Measurements from ENCODE around the gene MTREX. TPM values are rescaled to one million over a fixed set of nuclear protein-coding genes. Genes with fewer than 3 reads are reported as not detected.

Gene MTREX
- total RNA-seq, 1 experiment from 2014 or later = 123 TPM

DNA sequence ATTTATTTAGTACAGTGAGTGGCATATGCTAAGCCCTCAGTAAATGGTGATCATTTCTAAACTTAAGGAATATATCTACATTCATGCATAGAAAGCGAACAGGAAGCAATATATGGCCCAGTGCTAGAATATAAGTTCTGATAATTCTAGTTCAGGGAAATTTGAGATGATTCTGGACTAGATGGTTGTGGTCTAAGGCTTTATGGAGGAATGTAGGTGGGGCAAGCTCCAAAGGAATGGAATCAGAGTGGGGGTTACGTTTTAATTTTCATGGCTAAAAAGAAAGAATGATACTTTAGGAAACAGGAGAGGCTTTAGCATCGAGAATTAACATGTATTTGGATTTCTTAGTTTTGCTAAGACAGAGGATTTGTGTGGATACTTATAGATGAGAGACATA, 56.1 kb downstream of the MTREX start:
- no peak overlapping the region for H3K4me2 ChIP-seq (ENCODE audit: insufficient read depth, insufficient read length, low read length)
- H2AFZ ChIP-seq (ENCODE audit: low read length) = no peak overlapping the region
- no peak overlapping the region for H3T11ph ChIP-seq (ENCODE audit: low read length)
- H4K20me1 ChIP-seq (ENCODE audit: control insufficient read depth, insufficient read depth, insufficient read length) = no peaks in the 10 kb centered on the region
- no peak overlapping the region for H3K56ac ChIP-seq (ENCODE audit: insufficient read length, low read depth, low read length)
- no peak overlapping the region for H2BK120ac ChIP-seq (ENCODE audit: low read depth, low read length, poor library complexity, severe bottlenecking)
- H2AK5ac ChIP-seq (ENCODE audit: insufficient read length, low read length) = no peak overlapping the region
- H3K4me1 Mint-ChIP-seq = no peaks in the 10 kb centered on the region
- H3K4ac ChIP-seq (ENCODE audit: low read depth, low read length) = no peak overlapping the region
- no peak overlapping the region for H3K9ac ChIP-seq (ENCODE audit: extremely low read depth, insufficient read length, low read length)
- no peak overlapping the region for H3K23ac ChIP-seq (ENCODE audit: insufficient read length, low read depth, low read length)
- no peaks in the 10 kb centered on the region for H3K23me2 ChIP-seq (ENCODE audit: insufficient read length, low read depth, low read length, poor library complexity, severe bottlenecking)
- H4K8ac ChIP-seq (replicated peaks; ENCODE audit: insufficient read length, low read depth, low read length) = no peak overlapping the region
- DNase-seq = no peak
- H3K14ac ChIP-seq (ENCODE audit: insufficient read depth, low read length) = no peak overlapping the region
- H3K27ac Mint-ChIP-seq = peak overlapping the region in 1 of 3 experiments; percentile 34; a peak in 3 of 7 replicates
- WGBS (ENCODE audit: extremely low coverage, insufficient read length, low lambda C conversion rate) = no CpG with 5 or more reads among the region's 3 CpGs
- no peak overlapping the region for H2BK12ac ChIP-seq (ENCODE audit: insufficient read length, low read depth, low read length)
- no peaks in the 10 kb centered on the region for H3K4me1 ChIP-seq (ENCODE audit: insufficient read depth, low read length)
- H2BK15ac ChIP-seq (ENCODE audit: low read depth, low read length) = no peak overlapping the region
- H3K4me3 Mint-ChIP-seq = no peak overlapping the region
- no peaks in the 10 kb centered on the region for H3K27me3 Mint-ChIP-seq (ENCODE audit: low read depth)
- no peaks in the 10 kb centered on the region for H3K79me1 ChIP-seq (ENCODE audit: insufficient read depth, low read depth, low read length, poor library complexity, severe bottlenecking)
- H3K36me3 Mint-ChIP-seq (ENCODE audit: insufficient read depth in 1 of 3, low read depth in 3 of 3) = peaks cover 17 to 41% (median 32%) of the 10 kb centered on the region in 3 experiments; a peak in 6 of 7 replicates
- H3K9me3 ChIP-seq (ENCODE audit: control insufficient read depth, low read depth, low read length) = no peaks in the 10 kb centered on the region
- no peak overlapping the region for H3K27ac ChIP-seq (ENCODE audit: insufficient read length, low read depth, low read length)
- no peaks in the 10 kb centered on the region for H3K79me2 ChIP-seq (ENCODE audit: insufficient read depth, low read length)
- H2BK20ac ChIP-seq (ENCODE audit: low read depth, low read length, poor library complexity, severe bottlenecking) = no peak overlapping the region
- H4K5ac ChIP-seq (ENCODE audit: insufficient read length, low read depth, low read length) = no peak overlapping the region
- no peak for TF ChIP-seq CTCF (conservative IDR thresholded peaks at IDR 0.05)
- H2BK5ac ChIP-seq (ENCODE audit: insufficient read length, low read length) = no peak overlapping the region
- no peak overlapping the region for H4K91ac ChIP-seq (ENCODE audit: insufficient read length, low read depth, low read length)
- H3K9me3 Mint-ChIP-seq = no peaks in the 10 kb centered on the region
- H3K27me3 ChIP-seq (ENCODE audit: insufficient read depth, low read length) = no peaks in the 10 kb centered on the region
- no peak overlapping the region for H3K18ac ChIP-seq (ENCODE audit: insufficient read length, low read depth, low read length)
